GM12891 (cell line): ENCODE results near the gene DBX2.
A peak's percentile ranks its signal among the peaks of the same experiment; 100 is the strongest.
"Not testable (repeated sequence)": the region's sequence is repeated elsewhere in the genome, so short reads cannot be mapped to it uniquely, and the experiment has no call there.

Experiments
- DNase-seq: peaks from one replicate; pipeline ENCODE4 v3.0.0; 2011; ENCODE audit warnings: low spot score; ENCODE audit not compliant: insufficient read length
- FAIRE-seq: peaks from 2 replicates; lab custom pipeline; 2011; peaks lifted over from hg19 to GRCh38; lab: Jason Lieb, UNC
- PAX5 ChIP-seq: IDR thresholded peaks from 2 replicates; pipeline ENCODE4 v1.6.1; 2011; ENCODE audit warnings: low read length, moderate library complexity, mild to moderate bottlenecking; ENCODE audit not compliant: insufficient read depth, severe bottlenecking
- POLR2A ChIP-seq: IDR thresholded peaks from 2 replicates; pipeline ENCODE4 v1.6.1; 2011; ENCODE audit warnings: low read depth, low read length, control low read depth
- POLR2AphosphoS5 ChIP-seq: IDR thresholded peaks from 2 replicates; pipeline ENCODE4 v1.6.1; 2011; ENCODE audit warnings: low read depth, low read length, control low read depth
- POU2F2 ChIP-seq: IDR thresholded peaks from 2 replicates; pipeline ENCODE4 v1.6.1; 2011; ENCODE audit warnings: low read depth, mild to moderate bottlenecking, control low read depth, low read length, moderate library complexity
- SPI1 ChIP-seq: IDR thresholded peaks from 2 replicates; pipeline ENCODE4 v1.6.1; 2011; ENCODE audit warnings: low read depth, low read length, control low read depth
- TAF1 ChIP-seq: IDR thresholded peaks from 2 replicates; pipeline ENCODE4 v1.6.1; 2011; ENCODE audit warnings: low read depth, low read length, control low read depth

The DBX2 gene

GRCh38 chr12:45012749-45013148, 38.1 kb downstream of the DBX2 start:
- TF ChIP-seq TAF1 (no peak), POLR2A (no peak), POLR2AphosphoS5 (no peak), SPI1 (no peak)
- no peak for FAIRE-seq
- no peak for DNase-seq

- no peak for DNase-seq
- TF ChIP-seq SPI1 (no peak), TAF1 (no peak), POLR2A (no peak), PAX5 (no peak), POLR2AphosphoS5 (no peak), POU2F2 (no peak)
- no peak for FAIRE-seq
Observed at GRCh38 chr12:45010059-45010458, 40.8 kb downstream of the DBX2 start.

GRCh38 chr12:45008211-45008610, 42.7 kb downstream of the DBX2 start:
- FAIRE-seq (no peak), DNase-seq (no peak)
- TF ChIP-seq PAX5 (no peak), POU2F2 (no peak), SPI1 (no peak), POLR2A (no peak), TAF1 (no peak), POLR2AphosphoS5 (no peak)

GRCh38 chr12:44999355-44999754, 51.5 kb downstream of the DBX2 start:
- DNase-seq (no peak), FAIRE-seq (no peak)
- TF ChIP-seq SPI1 (no peak), POLR2AphosphoS5 (no peak), POU2F2 (no peak), TAF1 (no peak), POLR2A (no peak), PAX5 (no peak)

GRCh38 chr12:44993161-44993560, 57.7 kb downstream of the DBX2 start:
- DNase-seq = no peak
- TF ChIP-seq POLR2A = no peak
- TF ChIP-seq SPI1 = no peak
- TF ChIP-seq TAF1 = no peak
- no peak for TF ChIP-seq POLR2AphosphoS5
- TF ChIP-seq POU2F2 = no peak
- no peak for TF ChIP-seq PAX5
- no peak for FAIRE-seq

GRCh38 chr12:44984863-44985262, 66.0 kb downstream of the DBX2 start:
- not testable (repeated sequence) for FAIRE-seq, DNase-seq

GRCh38 chr12:44979918-44980317, 71.0 kb downstream of the DBX2 start:
- FAIRE-seq (no peak), DNase-seq (no peak)
- TF ChIP-seq POLR2AphosphoS5 (no peak), TAF1 (no peak), SPI1 (no peak), PAX5 (no peak), POU2F2 (no peak), POLR2A (no peak)

- DNase-seq = no peak
Observed at GRCh38 chr12:44976246-44976645, 74.7 kb downstream of the DBX2 start.

GRCh38 chr12:44972746-44973421, 78.0 kb downstream of the DBX2 start:
- DNase-seq (no peak), FAIRE-seq (peak; percentile 23)
- TF ChIP-seq POU2F2 (no peak), PAX5 (no peak), POLR2A (no peak), SPI1 (no peak), TAF1 (no peak), POLR2AphosphoS5 (no peak)

More at GRCh38 chr12:44976246-44976645, 74.7 kb downstream of the DBX2 start:
- FAIRE-seq = no peak
- TF ChIP-seq POLR2A (no peak), SPI1 (no peak), POU2F2 (no peak), POLR2AphosphoS5 (no peak), PAX5 (no peak), TAF1 (no peak)

- no peak for TF ChIP-seq SPI1
- no peak for TF ChIP-seq POLR2A
- TF ChIP-seq TAF1 = no peak
- TF ChIP-seq POU2F2 = no peak
- TF ChIP-seq PAX5 = no peak
- TF ChIP-seq POLR2AphosphoS5 = no peak
Observed at GRCh38 chr12:44968965-44969364, 81.9 kb downstream of the DBX2 start.

More at GRCh38 chr12:44968965-44969364, 81.9 kb downstream of the DBX2 start:
- DNase-seq (no peak), FAIRE-seq (no peak)
